Thyroid gland (tissue), 4 donors: ENCODE measurements around the gene RNF144A. TPM values are rescaled to one million over a fixed set of nuclear protein-coding genes. Genes with fewer than 3 reads are reported as not detected.

Experiments
- DNase-seq, 2 donors: peaks; one replicate each; pipeline ENCODE4 v3.0.0-alpha.2; 2019
- H3K27ac ChIP-seq, 3 donors: fragments of 200-600 bp; sonication (generic); 1 replicate in 2 of 3; 2 replicates in 1 of 3; pipeline ENCODE4 v1.5.1; 2016 to 2019; ENCODE audit warnings: mild to moderate bottlenecking in 1 of 3, moderate library complexity in 1 of 3
- H3K27me3 ChIP-seq: fragments of 200-600 bp; sonication (generic); one replicate; pipeline ENCODE4 v1.5.1; 2019
- H3K36me3 ChIP-seq, 2 donors: fragments of 200-600 bp; sonication (generic); one replicate each; pipeline ENCODE4 v1.5.1; 2016 to 2019
- H3K4me1 ChIP-seq, 2 donors: fragments of 200-600 bp; sonication (generic); one replicate each; pipeline ENCODE4 v1.5.1; 2017 to 2019
- H3K4me3 ChIP-seq, 3 donors: fragments of 200-600 bp; sonication (generic); replicated peaks in 1 of 3; 1 replicate in 2 of 3; 2 replicates in 1 of 3; pipeline ENCODE4 v1.5.1; 2016; ENCODE audit warnings: mild to moderate bottlenecking in 1 of 3
- H3K9me3 ChIP-seq: fragments of 200-600 bp; sonication (generic); one replicate; pipeline ENCODE4 v1.5.1; 2017
- POLR2A ChIP-seq, 2 donors: fragments of 450-650 bp; IDR thresholded peaks; one replicate each; pipeline ENCODE4 v1.6.1; 2017; ENCODE audit warnings: antibody characterized with exemption in 2 of 2, mild to moderate bottlenecking in 2 of 2, moderate library complexity in 1 of 2
- WGBS, 2 donors: methylation state at CpG; one replicate each; pipeline ENCODE4 v1.1.5; 2017; 5-methylcytosine and 5-hydroxymethylcytosine counted together
- intact Hi-C: fragments of 100-400 bp; cut with DNase I; formaldehyde crosslinking; loops from one replicate; pipeline ENCODE4 v1.15.1; 2023
- total RNA-seq, 4 donors: library from RNA; depleted of rRNA; stranded (reverse); fragments of >200 nt; gene quantifications; one replicate each; pipeline ENCODE4 v1.2.3, GENCODE V29; 2016
- TF ChIP-seq, protein P1 (sequence below), 6 experiments: fragments of 200-600 bp in 3 of 6; fragments of 450-650 bp in 3 of 6; sonication (generic) in 3 of 6; IDR thresholded peaks; one replicate each; pipeline ENCODE4 v1.5.1; 2016 to 2019; ENCODE audit warnings: antibody characterized with exemption in 6 of 6, mild to moderate bottlenecking in 2 of 6, inconsistent platforms in 1 of 6, moderate library complexity in 1 of 6

RNF144A gene
- total RNA-seq, 4 donors from 2014 or later, result 8.0 to 12.2 (median 10.6) TPM

DNA sequence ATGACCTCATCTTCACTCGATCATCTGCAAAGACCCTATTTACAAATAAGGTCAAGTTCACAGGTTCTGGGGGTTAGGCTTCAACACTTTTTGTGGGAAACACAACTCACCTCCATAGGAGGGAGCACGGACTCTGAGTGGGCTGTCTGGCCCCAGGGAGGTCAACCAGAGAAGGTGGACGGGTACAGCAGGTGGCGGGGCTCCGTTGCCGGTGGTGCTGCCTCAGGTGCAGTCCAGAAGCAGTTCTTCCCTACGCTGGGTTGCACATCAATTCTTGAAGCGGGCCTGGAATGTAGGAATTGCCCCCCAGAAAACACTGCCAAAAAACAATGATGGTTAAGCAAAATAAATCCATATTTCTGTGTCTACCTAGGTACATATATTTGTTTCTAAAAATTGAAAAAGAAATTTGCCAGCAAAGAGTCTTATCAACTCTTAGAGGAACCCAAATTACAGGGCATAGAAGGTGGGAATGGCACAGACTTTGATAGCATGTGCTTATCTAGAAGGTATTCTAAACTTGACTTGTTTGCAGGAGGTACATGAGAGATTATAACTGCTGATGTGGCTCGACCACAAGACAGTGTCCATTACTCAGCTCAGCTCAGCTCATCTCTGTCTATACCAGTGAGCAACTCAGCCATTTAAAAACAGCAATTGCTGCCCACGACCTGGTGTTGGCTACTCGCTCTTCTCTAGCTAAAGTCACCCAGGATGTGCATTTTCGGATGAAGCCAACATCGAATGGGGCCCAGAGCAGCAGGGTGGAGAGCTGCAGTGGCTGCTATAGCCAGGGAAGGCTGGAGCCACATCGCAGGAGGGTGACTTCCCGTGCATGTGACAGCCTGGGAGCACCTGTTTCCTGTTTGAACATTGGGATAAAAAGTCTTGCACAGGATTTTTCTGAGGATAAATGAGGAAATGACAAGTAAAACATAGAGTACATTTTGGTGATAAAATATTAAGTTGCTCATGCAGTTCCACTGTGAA is 128.7 kb downstream of the RNF144A start:
- no peaks in the 10 kb centered on the region for H3K27me3 ChIP-seq
- no peak for TF ChIP-seq POLR2A (IDR thresholded peaks at IDR 0.05)
- TF ChIP-seq, protein P1, sequence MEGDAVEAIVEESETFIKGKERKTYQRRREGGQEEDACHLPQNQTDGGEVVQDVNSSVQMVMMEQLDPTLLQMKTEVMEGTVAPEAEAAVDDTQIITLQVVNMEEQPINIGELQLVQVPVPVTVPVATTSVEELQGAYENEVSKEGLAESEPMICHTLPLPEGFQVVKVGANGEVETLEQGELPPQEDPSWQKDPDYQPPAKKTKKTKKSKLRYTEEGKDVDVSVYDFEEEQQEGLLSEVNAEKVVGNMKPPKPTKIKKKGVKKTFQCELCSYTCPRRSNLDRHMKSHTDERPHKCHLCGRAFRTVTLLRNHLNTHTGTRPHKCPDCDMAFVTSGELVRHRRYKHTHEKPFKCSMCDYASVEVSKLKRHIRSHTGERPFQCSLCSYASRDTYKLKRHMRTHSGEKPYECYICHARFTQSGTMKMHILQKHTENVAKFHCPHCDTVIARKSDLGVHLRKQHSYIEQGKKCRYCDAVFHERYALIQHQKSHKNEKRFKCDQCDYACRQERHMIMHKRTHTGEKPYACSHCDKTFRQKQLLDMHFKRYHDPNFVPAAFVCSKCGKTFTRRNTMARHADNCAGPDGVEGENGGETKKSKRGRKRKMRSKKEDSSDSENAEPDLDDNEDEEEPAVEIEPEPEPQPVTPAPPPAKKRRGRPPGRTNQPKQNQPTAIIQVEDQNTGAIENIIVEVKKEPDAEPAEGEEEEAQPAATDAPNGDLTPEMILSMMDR (IDR thresholded peaks at IDR 0.05), result no peak
- no peaks in the 10 kb centered on the region for H3K36me3 ChIP-seq
- no peaks in the 10 kb centered on the region for H3K9me3 ChIP-seq
- H3K4me3 ChIP-seq, result no peak overlapping the region
- intact Hi-C loops, result no loop called here
- H3K4me1 ChIP-seq, result no peaks in the 10 kb centered on the region
- no peak overlapping the region for H3K27ac ChIP-seq
- 92 to 94% methylated on average over 15 of the region's 15 CpGs for WGBS, 2 donors
- DNase-seq, result no peak

GRCh38 chr2:7047661-7048060 is 130.4 kb downstream of the RNF144A start:
- TF ChIP-seq, protein P1 (IDR thresholded peaks at IDR 0.05), result no peak
- TF ChIP-seq POLR2A (IDR thresholded peaks at IDR 0.05), result no peak
- H3K27ac ChIP-seq, result no peak overlapping the region
- H3K36me3 ChIP-seq, result no peaks in the 10 kb centered on the region
- no peaks in the 10 kb centered on the region for H3K4me1 ChIP-seq
- H3K4me3 ChIP-seq, result no peak overlapping the region
- no peaks in the 10 kb centered on the region for H3K9me3 ChIP-seq
- H3K27me3 ChIP-seq, result no peaks in the 10 kb centered on the region
- intact Hi-C loops, result no loop called here
- no peak for DNase-seq
- 53 to 79% methylated on average over 2 to 3 of the region's 3 CpGs for WGBS, 2 donors

GRCh38 chr2:7048762-7049294 is 131.6 kb downstream of the RNF144A start:
- TF ChIP-seq, protein P1 (IDR thresholded peaks at IDR 0.05), result no peak
- no peak for TF ChIP-seq POLR2A (IDR thresholded peaks at IDR 0.05)
- H3K27ac ChIP-seq, result no peak overlapping the region
- H3K4me3 ChIP-seq, result no peak overlapping the region
- no peaks in the 10 kb centered on the region for H3K27me3 ChIP-seq
- H3K36me3 ChIP-seq, result no peaks in the 10 kb centered on the region
- H3K9me3 ChIP-seq, result no peaks in the 10 kb centered on the region
- no peak for DNase-seq
- H3K4me1 ChIP-seq, result no peaks in the 10 kb centered on the region
- WGBS, 2 donors, result 84 to 86% methylated on average over 4 of the region's 4 CpGs
- intact Hi-C loops, result no loop called here

GRCh38 chr2:7052404-7052803 is 135.2 kb downstream of the RNF144A start:
- Histone ChIP-seq H3K27ac (no peak overlapping the region), H3K27me3 (no peaks in the 10 kb centered on the region), H3K9me3 (no peaks in the 10 kb centered on the region), H3K4me3 (no peak overlapping the region), H3K4me1 (no peaks in the 10 kb centered on the region), H3K36me3 (no peaks in the 10 kb centered on the region)
- no peak for DNase-seq
- intact Hi-C loops, result no loop called here
- no peak for TF ChIP-seq POLR2A (IDR thresholded peaks at IDR 0.05)
- TF ChIP-seq, protein P1 (IDR thresholded peaks at IDR 0.05), result no peak
- WGBS, 2 donors, result 86 to 96% methylated on average over 3 of the region's 3 CpGs
